Measurements from ENCODE around the gene TRAF6. TPM values are rescaled to one million over a fixed set of nuclear protein-coding genes. Genes with fewer than 3 reads are reported as not detected.

The TRAF6 gene
- total RNA-seq, 2 experiments from 2014 or later, result 8.3 to 8.7 TPM

- Mint-ChIP-seq H3K36me3 (ENCODE audit: low read depth) (peaks cover 2% of the 10 kb centered on the region), H3K27ac (no peak overlapping the region), H3K4me3 (no peak overlapping the region), H3K9me3 (no peaks in the 10 kb centered on the region), H3K27me3 (ENCODE audit: low read depth) (no peaks in the 10 kb centered on the region), H3K4me1 (ENCODE audit: low read depth) (peaks cover 12% of the 10 kb centered on the region)
- intact Hi-C loops (cut with micrococcal nuclease), result loop anchor here (1.0 to 2.0 kb wide), 3 partner anchors 21 to 65 kb away; no protein-coding TSS in a partner anchor
- peak; percentile 53 for DNase-seq
- CTCF ChIA-PET, result interaction anchor here (0.6 to 2.3 kb wide), 4 partner anchors 8 to 293 kb away, joined by 3 to 9 read pairs (median 4); no protein-coding TSS in a partner anchor
Measured at GRCh38 chr11:36441610-36442208, 68.4 kb downstream of the TRAF6 start.

- Mint-ChIP-seq H3K27ac (no peak overlapping the region), H3K4me1 (ENCODE audit: low read depth) (peaks cover 12% of the 10 kb centered on the region)
Measured at GRCh38 chr11:36438126-36438525, 71.9 kb downstream of the TRAF6 start.

GRCh38 chr11:36437413-36437812, 72.7 kb downstream of the TRAF6 start:
- Mint-ChIP-seq H3K36me3 (ENCODE audit: low read depth) (peaks cover 2% of the 10 kb centered on the region), H3K27me3 (ENCODE audit: low read depth) (peaks cover 7% of the 10 kb centered on the region), H3K9me3 (no peaks in the 10 kb centered on the region), H3K27ac (no peak overlapping the region), H3K4me1 (ENCODE audit: low read depth) (peaks cover 10% of the 10 kb centered on the region), H3K4me3 (no peak overlapping the region)
- intact Hi-C loops (cut with micrococcal nuclease), result no loop called here
- CTCF ChIA-PET, result no interaction called here
- no peak for DNase-seq

More at GRCh38 chr11:36438126-36438525, 71.9 kb downstream of the TRAF6 start:
- Mint-ChIP-seq H3K4me3 (no peak overlapping the region), H3K27me3 (ENCODE audit: low read depth) (peaks cover 7% of the 10 kb centered on the region), H3K36me3 (ENCODE audit: low read depth) (peaks cover 2% of the 10 kb centered on the region), H3K9me3 (no peaks in the 10 kb centered on the region)
- CTCF ChIA-PET, result no interaction called here
- intact Hi-C loops (cut with micrococcal nuclease), result no loop called here
- no peak for DNase-seq

Other genes with a start within 250 kb of the TRAF6 start
- 10 to 100 TPM; 28.9 to 30.9 TPM for gene COMMD9, start 220.8 kb downstream of the TRAF6 start, total RNA-seq
- gene PRR5L, start 214.0 kb downstream of the TRAF6 start, total RNA-seq, result 10 to 100 TPM; 11.2 to 13.1 TPM
- under 1 TPM; 0.14 to 0.30 TPM for gene RAG1, start 57.7 kb upstream of the TRAF6 start, total RNA-seq
- gene IFTAP, start 84.2 kb upstream of the TRAF6 start, total RNA-seq, result 1 to 10 TPM; 4.2 to 5.0 TPM
- not detected for gene RAG2, start 88.0 kb upstream of the TRAF6 start, total RNA-seq

Measured in activated naive CD4-positive, alpha-beta T cell treated with anti-CD3 and anti-CD28 coated beads for 36 hours (primary cell).